ENCODE results near the gene ATXN1.

DNA sequence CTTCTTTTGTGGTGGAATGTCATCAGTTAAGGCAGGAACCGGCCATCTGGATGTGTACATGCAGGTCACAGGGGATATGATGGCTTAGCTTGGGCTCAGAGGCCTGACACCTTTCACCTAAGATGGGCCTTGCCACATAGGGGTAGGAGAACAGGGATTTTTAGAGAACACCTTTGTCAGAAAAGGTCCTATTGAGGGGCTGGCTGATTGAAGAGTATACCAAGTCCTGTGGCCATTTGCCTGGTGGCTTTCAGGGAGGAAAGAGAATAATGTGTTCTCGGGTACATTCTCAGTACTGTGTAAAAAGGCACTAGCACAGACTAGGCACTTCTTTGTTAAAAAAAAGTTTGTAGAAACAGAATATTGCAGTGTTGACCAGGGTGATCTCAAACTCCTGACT is 496.5 kb downstream of the ATXN1 start:
- TF ChIP-seq, protein P1, sequence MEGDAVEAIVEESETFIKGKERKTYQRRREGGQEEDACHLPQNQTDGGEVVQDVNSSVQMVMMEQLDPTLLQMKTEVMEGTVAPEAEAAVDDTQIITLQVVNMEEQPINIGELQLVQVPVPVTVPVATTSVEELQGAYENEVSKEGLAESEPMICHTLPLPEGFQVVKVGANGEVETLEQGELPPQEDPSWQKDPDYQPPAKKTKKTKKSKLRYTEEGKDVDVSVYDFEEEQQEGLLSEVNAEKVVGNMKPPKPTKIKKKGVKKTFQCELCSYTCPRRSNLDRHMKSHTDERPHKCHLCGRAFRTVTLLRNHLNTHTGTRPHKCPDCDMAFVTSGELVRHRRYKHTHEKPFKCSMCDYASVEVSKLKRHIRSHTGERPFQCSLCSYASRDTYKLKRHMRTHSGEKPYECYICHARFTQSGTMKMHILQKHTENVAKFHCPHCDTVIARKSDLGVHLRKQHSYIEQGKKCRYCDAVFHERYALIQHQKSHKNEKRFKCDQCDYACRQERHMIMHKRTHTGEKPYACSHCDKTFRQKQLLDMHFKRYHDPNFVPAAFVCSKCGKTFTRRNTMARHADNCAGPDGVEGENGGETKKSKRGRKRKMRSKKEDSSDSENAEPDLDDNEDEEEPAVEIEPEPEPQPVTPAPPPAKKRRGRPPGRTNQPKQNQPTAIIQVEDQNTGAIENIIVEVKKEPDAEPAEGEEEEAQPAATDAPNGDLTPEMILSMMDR (IDR thresholded peaks at IDR 0.05) = no peak
- TF ChIP-seq POLR2A (IDR thresholded peaks at IDR 0.05) = no peak

Measured in lower leg skin (tissue), 3 donors.